Umbilical cord (tissue), 2 donors: ENCODE measurements around the gene SETD1A. TPM values are rescaled to one million over a fixed set of nuclear protein-coding genes. Genes with fewer than 3 reads are reported as not detected.

Experiments used
- DNase-seq: peaks from one replicate; pipeline ENCODE4 v3.0.0-alpha.2; 2015; ENCODE audit warnings: low spot score
- total RNA-seq: library from RNA; depleted of rRNA; stranded (reverse); fragments of >200 nt; gene quantifications from one replicate; pipeline ENCODE4 v1.2.3, GENCODE V29; 2014; ENCODE audit warnings: low replicate concordance; ENCODE audit not compliant: insufficient read depth

The SETD1A gene
- total RNA-seq = 1.2 TPM

DNA sequence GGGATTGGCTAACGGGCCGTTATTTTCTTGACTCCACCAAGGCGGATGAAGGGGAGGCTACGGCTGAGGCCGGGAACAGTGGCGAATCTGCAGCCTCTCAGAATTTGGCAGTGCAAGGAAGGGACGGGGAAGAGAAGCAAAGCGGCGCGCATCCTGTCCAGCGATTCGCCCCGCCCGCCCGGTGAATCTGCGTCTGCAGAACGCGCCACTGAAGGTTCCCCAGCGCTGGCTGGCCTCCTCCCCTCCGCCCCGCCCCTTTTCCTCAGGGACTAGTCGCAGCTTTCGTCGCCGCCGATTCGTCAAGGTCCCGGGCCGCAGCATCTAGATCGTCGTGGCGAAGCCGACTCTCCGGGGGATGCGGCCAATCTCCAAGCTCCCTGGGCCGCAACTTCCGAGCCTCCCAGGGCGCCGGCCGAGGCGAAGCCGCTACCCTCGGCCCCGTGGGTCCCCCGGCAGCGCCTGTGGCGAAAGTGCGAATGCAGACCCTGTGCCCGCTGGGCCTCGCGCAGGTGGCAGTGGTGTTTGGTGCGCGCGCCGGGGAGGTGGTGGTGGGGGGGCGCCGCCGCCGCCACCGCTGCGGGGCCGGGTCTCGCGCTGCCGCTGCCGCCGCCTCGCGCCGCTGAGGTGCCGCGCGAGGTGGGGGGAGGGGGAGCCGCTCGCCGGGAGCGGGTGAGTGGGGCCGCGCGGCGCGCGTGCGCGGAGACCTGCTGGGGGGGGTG, at the start of gene SETD1A:
Gene SETD1A, plus strand, starts transcription at position 299 of the 719 bp plus-strand sequence. CDS start 978 bp downstream, outside the sequence.
- peak; percentile 99 for DNase-seq

- no peak for DNase-seq
These were observed 47.0 kb upstream of the SETD1A start for GRCh38 chr16:30910427-30911029.

DNA sequence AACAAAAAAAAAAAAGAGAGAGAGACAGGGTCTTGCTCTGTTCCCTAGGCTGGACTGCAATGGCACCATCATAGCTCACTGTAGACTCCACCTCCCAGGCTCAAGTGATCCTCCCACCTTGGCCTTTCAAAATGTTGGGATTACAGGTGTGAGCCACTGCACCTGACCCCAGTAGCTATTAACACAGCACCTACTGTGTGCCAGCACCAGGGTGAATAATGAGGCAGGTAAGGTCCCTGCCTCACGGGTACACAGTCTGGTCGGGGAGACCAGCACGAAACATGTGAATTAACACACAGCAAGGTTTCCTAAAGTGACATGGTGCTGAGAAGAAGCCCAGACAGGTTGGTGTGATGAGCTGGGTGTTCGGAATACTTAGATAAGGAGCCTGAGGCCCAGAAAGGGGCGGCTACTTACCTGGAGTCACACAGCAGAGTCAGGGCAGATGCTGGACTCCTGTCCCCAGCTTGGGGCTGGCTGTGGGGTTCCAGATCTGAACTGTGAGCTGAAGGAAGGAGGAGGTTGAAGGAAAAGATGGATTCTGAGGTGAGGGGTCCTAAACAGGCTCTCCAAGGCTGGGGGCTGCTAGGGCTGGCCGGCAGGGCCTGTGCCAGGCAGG, 44.7 kb upstream of the SETD1A start:
- DNase-seq = no peak

- DNase-seq = no peak
These were observed 42.7 kb upstream of the SETD1A start for GRCh38 chr16:30914830-30915229.

GRCh38 chr16:30918614-30919013, 38.9 kb upstream of the SETD1A start:
- no peak for DNase-seq

- DNase-seq = no peak
These were observed 36.7 kb upstream of the SETD1A start for GRCh38 chr16:30920891-30921290.

DNA sequence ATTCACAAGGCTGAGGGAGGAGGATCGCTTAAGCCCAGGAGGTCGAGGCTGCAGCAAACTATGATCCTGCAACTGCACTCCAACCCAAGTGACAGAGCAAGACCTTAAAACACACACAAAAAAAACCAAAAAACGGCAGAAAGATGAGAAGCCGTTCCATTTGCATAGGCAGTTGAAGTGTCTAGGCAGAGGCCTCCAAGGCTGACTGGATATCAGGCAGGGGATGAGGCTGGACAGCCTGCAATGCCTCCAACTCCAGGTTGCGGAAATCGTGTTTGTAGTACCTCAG, 36.2 kb upstream of the SETD1A start:
- no peak for DNase-seq

- DNase-seq = peak; percentile 97
These were observed 35.7 kb upstream of the SETD1A start for GRCh38 chr16:30921748-30922419.

- DNase-seq = peak; percentile 100
These were observed 35.1 kb upstream of the SETD1A start for GRCh38 chr16:30922420-30922959.

- DNase-seq = peak; percentile 100
These were observed 34.5 kb upstream of the SETD1A start for GRCh38 chr16:30922960-30923535.

- no peak for DNase-seq
These were observed 33.9 kb upstream of the SETD1A start, which contains the start of gene FBXL19 for GRCh38 chr16:30923554-30924075. Gene FBXL19 (plus strand): TSS chr16:30923572. CDS start chr16:30925755, 2,183 bp downstream.

GRCh38 chr16:30924076-30924912, 33.3 kb upstream of the SETD1A start:
- DNase-seq = peak; percentile 50

DNA sequence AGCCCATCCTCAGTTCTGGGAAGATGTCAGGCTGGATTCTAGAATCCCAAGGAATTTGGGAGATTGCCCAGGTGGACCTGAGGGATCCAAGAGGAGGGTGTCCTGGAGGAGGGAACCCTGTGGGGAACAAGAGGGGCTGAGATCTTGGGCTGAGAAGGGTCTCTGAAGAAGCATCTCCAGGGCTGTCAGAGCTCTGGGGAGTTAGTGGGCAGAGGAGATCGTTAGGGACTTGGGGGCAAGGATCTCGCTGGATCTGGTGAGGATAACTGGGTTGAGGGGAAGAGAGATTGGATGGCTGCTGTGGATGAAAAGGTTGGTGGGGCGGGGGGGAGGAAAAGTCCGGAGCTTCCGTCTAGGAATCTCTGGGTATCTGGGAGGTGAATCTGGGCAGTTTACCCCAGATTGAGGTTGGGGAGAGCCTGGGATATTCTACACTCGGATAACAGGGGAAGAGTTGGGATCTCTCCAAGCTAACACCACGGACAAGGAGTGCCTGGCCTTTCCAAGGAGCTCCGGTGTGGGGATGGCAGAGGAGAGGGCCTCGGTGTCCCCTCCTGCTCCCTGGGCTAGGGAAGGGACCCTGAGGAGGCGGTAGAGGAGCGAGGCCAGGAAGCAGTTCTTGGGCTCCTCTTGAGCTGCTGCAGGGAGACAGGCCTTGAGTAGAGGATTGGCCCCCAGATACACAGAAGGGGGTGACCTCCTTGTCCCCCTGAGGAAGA, 32.5 kb upstream of the SETD1A start:
- DNase-seq = peak; percentile 31

DNA sequence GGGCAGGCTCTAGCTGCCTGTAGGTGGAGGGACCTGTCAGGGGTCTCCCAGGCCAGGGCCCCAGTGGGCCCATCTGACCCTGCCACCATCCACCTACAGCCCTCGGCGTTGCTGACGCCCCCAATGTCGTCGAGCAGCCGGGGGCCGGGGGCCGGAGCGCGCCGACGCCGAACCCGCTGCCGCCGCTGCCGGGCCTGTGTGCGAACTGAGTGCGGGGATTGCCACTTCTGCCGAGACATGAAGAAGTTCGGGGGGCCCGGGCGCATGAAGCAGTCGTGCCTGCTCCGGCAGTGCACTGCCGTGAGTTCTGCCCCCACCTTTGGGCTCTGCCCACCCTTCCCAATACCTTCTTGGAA, 31.9 kb upstream of the SETD1A start:
- DNase-seq = no peak

DNA sequence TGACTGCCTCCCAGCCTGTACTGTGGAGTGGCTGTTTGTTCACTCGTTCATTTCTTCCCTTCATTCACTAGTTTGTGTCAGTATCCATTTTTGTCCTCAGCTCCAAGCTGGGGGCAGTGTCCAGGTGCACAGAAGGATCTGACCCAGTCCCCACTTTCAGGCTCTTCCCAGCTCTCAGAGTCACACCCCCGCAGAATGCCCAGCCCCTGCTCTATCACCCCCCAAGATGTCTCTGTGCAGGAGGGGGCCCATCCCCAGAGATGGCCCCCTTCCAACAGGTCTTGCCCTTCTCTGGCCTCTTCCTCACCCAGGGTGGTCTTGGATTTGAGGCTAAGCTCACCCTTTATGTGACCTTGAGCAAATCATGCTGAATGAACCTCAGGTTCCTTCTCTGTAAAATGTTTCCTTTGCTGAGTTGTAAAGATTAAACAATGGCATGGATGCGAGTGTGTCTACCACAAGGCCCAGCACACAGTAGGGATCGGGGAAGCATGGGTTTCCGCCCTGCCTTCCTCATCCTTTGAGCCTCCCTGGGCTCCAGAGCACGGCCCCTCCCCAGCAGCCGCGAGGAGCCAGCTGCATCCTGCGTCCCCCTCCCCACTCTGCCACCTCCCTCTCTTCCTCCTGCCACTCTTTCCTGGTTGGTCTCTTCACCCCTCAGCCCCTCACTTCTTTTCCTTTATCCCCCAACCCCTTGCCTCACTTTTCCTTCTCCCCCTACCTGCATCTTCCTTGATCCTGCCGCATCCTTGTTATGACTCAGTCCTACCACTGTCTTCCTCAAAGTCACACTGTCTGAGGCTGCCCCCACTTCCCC, 31.4 kb upstream of the SETD1A start:
- no peak for DNase-seq

GRCh38 chr16:30926937-30927788, 30.4 kb upstream of the SETD1A start:
- no peak for DNase-seq

DNA sequence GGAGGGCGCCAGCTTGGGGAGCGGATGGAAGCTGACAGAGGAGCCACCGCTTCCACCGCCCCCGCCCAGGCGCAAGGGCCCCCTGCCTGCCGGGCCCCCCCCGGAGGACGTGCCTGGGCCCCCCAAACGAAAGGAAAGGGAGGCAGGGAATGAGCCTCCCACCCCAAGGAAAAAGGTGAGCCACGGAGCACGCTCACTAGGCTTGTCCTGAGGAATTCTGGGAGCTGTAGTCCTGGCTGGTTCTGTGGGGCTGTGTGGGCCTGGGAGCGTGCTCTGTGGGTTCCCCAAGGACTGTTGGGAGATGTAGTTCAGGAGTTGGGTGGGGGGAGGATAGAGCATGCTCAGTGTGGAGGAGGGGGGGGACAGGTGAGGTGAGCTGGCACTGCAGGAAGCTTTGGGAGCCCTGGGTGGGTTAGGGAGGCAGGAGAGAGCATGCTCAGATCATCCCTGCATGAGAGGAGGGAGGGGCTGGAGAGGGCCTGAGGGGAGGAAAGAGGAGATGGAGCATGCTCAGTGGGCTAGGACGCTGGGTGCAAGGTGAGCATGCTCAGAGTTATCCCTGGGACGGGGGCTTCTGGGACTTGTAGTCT, 29.7 kb upstream of the SETD1A start:
- peak; percentile 76 for DNase-seq

GRCh38 chr16:30928390-30928789, 29.2 kb upstream of the SETD1A start:
- DNase-seq = no peak
